ENCODE results near the gene SST. TPM values are rescaled to one million over a fixed set of nuclear protein-coding genes. Genes with fewer than 3 reads are reported as not detected.

The SST gene
- total RNA-seq, 1 donor from 2014 or later = 84.3 TPM

DNA sequence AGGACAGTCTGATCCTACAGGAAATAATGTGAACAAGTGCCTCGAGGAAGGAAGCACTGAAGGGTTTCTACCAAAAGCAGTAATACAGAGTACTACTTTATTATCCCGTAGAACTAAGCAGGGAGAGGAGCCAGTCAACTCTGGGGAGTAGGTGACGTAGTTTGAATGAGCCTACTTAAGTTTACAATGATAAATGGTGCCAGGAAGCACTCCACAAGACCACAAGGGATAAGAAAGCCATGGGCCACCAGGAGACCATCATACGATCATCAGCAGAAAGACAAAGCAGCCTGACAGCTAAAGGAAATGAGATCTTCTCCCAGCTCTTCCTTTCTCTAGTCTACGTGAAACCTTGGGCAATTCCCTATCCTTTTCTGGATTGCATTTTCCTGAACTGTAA is 27.3 kb downstream of the SST start:
- peaks cover 5% of the 10 kb centered on the region for H3K27me3 Mint-ChIP-seq
- no peak for DNase-seq (ENCODE audit: low spot score, unreplicated experiment)
- peaks cover 5% of the 10 kb centered on the region for H3K4me1 Mint-ChIP-seq (ENCODE audit: low read depth)
- TF ChIP-seq, protein P1, sequence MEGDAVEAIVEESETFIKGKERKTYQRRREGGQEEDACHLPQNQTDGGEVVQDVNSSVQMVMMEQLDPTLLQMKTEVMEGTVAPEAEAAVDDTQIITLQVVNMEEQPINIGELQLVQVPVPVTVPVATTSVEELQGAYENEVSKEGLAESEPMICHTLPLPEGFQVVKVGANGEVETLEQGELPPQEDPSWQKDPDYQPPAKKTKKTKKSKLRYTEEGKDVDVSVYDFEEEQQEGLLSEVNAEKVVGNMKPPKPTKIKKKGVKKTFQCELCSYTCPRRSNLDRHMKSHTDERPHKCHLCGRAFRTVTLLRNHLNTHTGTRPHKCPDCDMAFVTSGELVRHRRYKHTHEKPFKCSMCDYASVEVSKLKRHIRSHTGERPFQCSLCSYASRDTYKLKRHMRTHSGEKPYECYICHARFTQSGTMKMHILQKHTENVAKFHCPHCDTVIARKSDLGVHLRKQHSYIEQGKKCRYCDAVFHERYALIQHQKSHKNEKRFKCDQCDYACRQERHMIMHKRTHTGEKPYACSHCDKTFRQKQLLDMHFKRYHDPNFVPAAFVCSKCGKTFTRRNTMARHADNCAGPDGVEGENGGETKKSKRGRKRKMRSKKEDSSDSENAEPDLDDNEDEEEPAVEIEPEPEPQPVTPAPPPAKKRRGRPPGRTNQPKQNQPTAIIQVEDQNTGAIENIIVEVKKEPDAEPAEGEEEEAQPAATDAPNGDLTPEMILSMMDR (IDR thresholded peaks at IDR 0.05; ENCODE audit: unreplicated experiment) = no peak
- H3K36me3 Mint-ChIP-seq (ENCODE audit: insufficient read depth) = no peaks in the 10 kb centered on the region
- H3K9me3 Mint-ChIP-seq (ENCODE audit: low read depth) = no peaks in the 10 kb centered on the region
- no peak overlapping the region for H3K27ac Mint-ChIP-seq
- no peak overlapping the region for H3K4me3 Mint-ChIP-seq (ENCODE audit: low read depth)

DNA sequence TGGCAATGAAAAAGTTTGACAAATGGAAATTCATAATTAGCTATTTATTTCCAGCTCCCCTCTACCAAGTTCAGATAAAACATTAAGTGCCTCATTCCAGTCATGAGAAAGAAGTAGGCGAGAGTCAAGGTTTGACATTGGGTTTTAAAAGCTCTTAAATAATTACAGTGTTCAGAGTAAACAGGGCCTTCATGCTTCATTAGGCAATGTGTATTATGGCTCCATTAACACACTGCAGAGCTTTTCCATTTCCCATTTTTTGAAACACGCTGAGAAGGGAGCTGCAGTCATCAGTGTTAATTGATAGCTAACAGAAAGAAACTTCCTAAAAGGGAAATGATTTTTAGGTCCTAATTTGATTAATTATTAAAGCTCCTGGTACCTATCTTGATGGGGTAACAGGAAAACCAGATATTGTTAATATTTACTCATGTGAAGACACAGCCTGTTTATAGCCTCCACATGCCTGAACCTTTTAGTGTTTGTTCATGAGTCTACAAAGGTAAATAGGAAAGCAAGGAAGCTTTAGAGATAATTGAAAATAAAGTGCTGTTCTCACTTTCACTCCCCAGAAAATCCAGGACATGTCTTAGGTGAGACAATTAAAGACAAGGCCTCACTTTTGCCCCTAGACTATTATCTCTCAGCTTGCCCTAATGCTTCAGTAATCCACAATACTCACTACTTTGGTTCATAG is 28.7 kb downstream of the SST start:
- DNase-seq (ENCODE audit: low spot score, unreplicated experiment) = no peak

DNA sequence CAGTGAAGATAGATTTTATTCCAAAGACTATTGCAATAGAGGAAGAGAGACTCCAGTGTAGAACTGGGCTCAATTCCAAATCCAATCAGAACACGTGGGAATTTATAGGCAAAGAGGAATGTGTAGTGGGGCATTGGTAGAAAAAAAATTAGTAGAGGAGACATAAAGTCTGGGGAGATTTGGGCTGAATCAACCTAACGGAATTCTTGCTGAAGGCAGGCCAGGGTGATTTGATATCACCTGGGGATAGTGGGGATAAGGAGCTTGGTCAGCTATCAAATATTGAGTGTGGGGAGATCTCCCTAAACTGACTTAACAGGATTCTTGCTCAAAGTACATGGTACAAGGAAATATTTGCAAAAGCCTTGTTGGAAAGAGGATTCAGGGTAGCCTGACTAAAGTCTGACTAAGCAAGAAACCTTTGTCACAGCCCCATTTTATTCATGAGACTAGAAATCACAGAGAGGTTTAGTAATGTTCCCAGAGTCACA is 29.6 kb downstream of the SST start:
- no peak for DNase-seq (ENCODE audit: low spot score, unreplicated experiment)
- no peaks in the 10 kb centered on the region for H3K9me3 Mint-ChIP-seq (ENCODE audit: low read depth)
- no peaks in the 10 kb centered on the region for H3K36me3 Mint-ChIP-seq (ENCODE audit: insufficient read depth)
- H3K27ac Mint-ChIP-seq = no peak overlapping the region
- TF ChIP-seq, protein P1 (IDR thresholded peaks at IDR 0.05; ENCODE audit: unreplicated experiment) = no peak
- H3K4me3 Mint-ChIP-seq (ENCODE audit: low read depth) = no peak overlapping the region
- H3K4me1 Mint-ChIP-seq (ENCODE audit: low read depth) = peaks cover 8% of the 10 kb centered on the region
- H3K27me3 Mint-ChIP-seq = no peaks in the 10 kb centered on the region

More for the DNA sequence above, 28.7 kb downstream of the SST start:
- Mint-ChIP-seq H3K36me3 (ENCODE audit: insufficient read depth) (no peaks in the 10 kb centered on the region), H3K9me3 (ENCODE audit: low read depth) (no peaks in the 10 kb centered on the region), H3K4me1 (ENCODE audit: low read depth) (peaks cover 8% of the 10 kb centered on the region), H3K27ac (no peak overlapping the region), H3K27me3 (no peaks in the 10 kb centered on the region), H3K4me3 (ENCODE audit: low read depth) (no peak overlapping the region)
- TF ChIP-seq, protein P1 (IDR thresholded peaks at IDR 0.05; ENCODE audit: unreplicated experiment) = no peak

DNA sequence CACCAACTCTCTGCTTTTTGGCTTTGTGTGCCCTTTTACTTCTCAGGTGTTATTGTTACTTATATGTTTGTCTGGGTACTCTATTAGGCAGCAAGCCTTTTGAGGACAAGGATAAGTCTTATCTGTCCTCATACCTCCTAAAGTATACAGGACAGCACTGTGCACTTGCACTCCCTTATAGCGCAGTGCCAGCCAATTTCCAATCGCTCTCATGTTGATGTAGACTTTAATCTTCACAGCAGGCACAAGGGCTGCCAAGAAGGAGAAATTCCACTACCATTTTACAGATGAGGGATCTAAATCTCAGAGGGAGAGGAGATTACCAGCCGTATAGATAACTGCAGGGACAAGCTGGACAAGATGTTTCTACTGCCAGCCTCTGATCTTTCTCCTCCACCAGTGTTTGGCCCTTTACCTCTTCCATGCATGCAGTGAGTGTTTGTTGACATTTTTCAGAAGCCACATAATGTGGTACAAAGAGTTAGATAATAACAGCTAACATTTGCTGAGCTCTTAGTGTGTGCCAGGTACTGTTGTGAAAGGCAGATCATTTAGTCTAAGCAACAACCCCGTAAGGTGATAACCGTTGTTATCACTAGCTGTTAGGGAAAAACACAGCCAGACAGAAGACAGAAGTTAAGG is 30.1 kb downstream of the SST start:
- no peaks in the 10 kb centered on the region for H3K36me3 Mint-ChIP-seq (ENCODE audit: insufficient read depth)
- no peak overlapping the region for H3K27ac Mint-ChIP-seq
- H3K4me1 Mint-ChIP-seq (ENCODE audit: low read depth) = peaks cover 8% of the 10 kb centered on the region
- TF ChIP-seq, protein P1 (IDR thresholded peaks at IDR 0.05; ENCODE audit: unreplicated experiment) = no peak
- H3K27me3 Mint-ChIP-seq = no peaks in the 10 kb centered on the region
- peaks cover 3% of the 10 kb centered on the region for H3K9me3 Mint-ChIP-seq (ENCODE audit: low read depth)
- no peak for DNase-seq (ENCODE audit: low spot score, unreplicated experiment)
- no peak overlapping the region for H3K4me3 Mint-ChIP-seq (ENCODE audit: low read depth)

DNA sequence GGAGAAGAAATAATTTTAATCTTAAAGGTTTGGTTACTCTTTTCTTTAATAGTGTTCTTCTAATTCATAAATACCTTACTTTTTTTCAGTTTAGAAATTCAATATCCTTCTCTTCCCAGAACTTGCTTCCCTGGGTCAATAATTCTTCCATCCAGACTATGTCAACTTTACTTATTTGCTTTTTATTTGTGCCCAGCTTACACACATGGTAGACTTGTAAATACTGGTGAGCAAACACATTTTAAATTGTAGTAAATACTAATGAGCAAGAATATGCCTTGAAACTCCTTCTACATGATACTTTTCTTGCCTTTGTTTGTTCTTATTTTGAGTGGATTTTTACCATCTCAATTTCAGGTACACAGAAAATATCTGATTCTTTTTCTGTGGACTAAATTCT is 33.7 kb downstream of the SST start:
- H3K27ac Mint-ChIP-seq = no peak overlapping the region
- H3K4me3 Mint-ChIP-seq (ENCODE audit: low read depth) = no peak overlapping the region
- H3K9me3 Mint-ChIP-seq (ENCODE audit: low read depth) = peaks cover 5% of the 10 kb centered on the region
- H3K4me1 Mint-ChIP-seq (ENCODE audit: low read depth) = peaks cover 11% of the 10 kb centered on the region
- DNase-seq (ENCODE audit: low spot score, unreplicated experiment) = no peak
- no peaks in the 10 kb centered on the region for H3K36me3 Mint-ChIP-seq (ENCODE audit: insufficient read depth)
- TF ChIP-seq, protein P1 (IDR thresholded peaks at IDR 0.05; ENCODE audit: unreplicated experiment) = no peak
- H3K27me3 Mint-ChIP-seq = no peaks in the 10 kb centered on the region

All from progenitor cell of endocrine pancreas (in vitro differentiated cells).